PC-9 (cell line): ENCODE measurements around the gene EXTL1. TPM values are rescaled to one million over a fixed set of nuclear protein-coding genes. Genes with fewer than 3 reads are reported as not detected.

Source experiments
- BruUV-seq: library from RNA; stranded (reverse); fragments of 400-500 nt; replicated peaks from 2 replicates; lab custom pipeline; 2021; lab: Mats Ljungman, UMichigan
- CTCF ChIA-PET: fragments of 300-600 bp; sonication (Branson Sonifier 250); formaldehyde crosslinking; loops from one replicate; lab custom pipeline; 2022; ENCODE audit warnings: antibody characterized with exemption; lab: Charles Lee
- POLR2A ChIA-PET: fragments of 300-600 bp; sonication (Branson Sonifier 250); formaldehyde crosslinking; loops from one replicate; lab custom pipeline; 2022; ENCODE audit warnings: antibody characterized with exemption; ENCODE audit not compliant: unreplicated experiment; lab: Charles Lee
- DNase-seq, 2 experiments: peaks; one replicate each; pipeline versions ENCODE4 v3.0.0 to v3.0.0-alpha.2; 2015 to 2022; ENCODE audit warnings: mixed read lengths in 1 of 2
- H2AFZ ChIP-seq: fragments of 200-600 bp; sonication (generic); 2 replicates; pipeline ENCODE4 v1.8.1; 2017; ENCODE audit warnings: antibody characterized with exemption
- H3F3A ChIP-seq: fragments of 200-600 bp; sonication (generic); 2 replicates; pipeline ENCODE4 v1.8.1; 2017; ENCODE audit warnings: antibody characterized with exemption, mild to moderate bottlenecking, low read depth; ENCODE audit not compliant: insufficient read depth
- H3K27ac ChIP-seq: fragments of 200-600 bp; sonication (generic); 2 replicates; pipeline ENCODE4 v1.6.1; 2016; ENCODE audit warnings: mixed run types
- H3K27me3 ChIP-seq: fragments of 200-600 bp; sonication (generic); 2 replicates; pipeline ENCODE4 v1.6.1; 2016; ENCODE audit warnings: low read depth, mixed run types; ENCODE audit not compliant: insufficient read depth
- H3K36me3 ChIP-seq: fragments of 200-600 bp; sonication (generic); 2 replicates; pipeline ENCODE4 v1.6.1; 2016; ENCODE audit warnings: low read depth, mixed run types
- H3K4me1 ChIP-seq: fragments of 200-600 bp; sonication (generic); replicated peaks from 2 replicates; pipeline ENCODE4 v1.6.1; 2016; ENCODE audit warnings: mixed run types; ENCODE audit not compliant: insufficient read depth
- H3K4me2 ChIP-seq: fragments of 200-600 bp; sonication (generic); 2 replicates; pipeline ENCODE4 v1.6.1; 2017; ENCODE audit warnings: mixed run types
- H3K4me3 ChIP-seq: fragments of 200-600 bp; sonication (generic); 2 replicates; pipeline ENCODE4 v1.6.1; 2016; ENCODE audit warnings: mixed run types
- H3K79me2 ChIP-seq: fragments of 200-600 bp; sonication (generic); 2 replicates; pipeline ENCODE4 v1.6.1; 2017; ENCODE audit warnings: low read depth, mixed run types
- H3K9me2 ChIP-seq: fragments of 200-600 bp; sonication (generic); 2 replicates; pipeline ENCODE4 v1.8.1; 2017; ENCODE audit warnings: mild to moderate bottlenecking; ENCODE audit not compliant: insufficient read depth
- H3K9me3 ChIP-seq: fragments of 200-600 bp; sonication (generic); 2 replicates; pipeline ENCODE4 v1.8.1; 2016; ENCODE audit warnings: low read depth; ENCODE audit not compliant: insufficient read depth
- H4K20me1 ChIP-seq: fragments of 200-600 bp; sonication (generic); 2 replicates; pipeline ENCODE4 v1.8.1; 2017; ENCODE audit not compliant: insufficient read depth
- CTCF ChIP-seq: fragments of 200-600 bp; sonication (generic); conservative IDR thresholded peaks from 2 replicates; pipeline ENCODE4 v1.6.1; 2017; ENCODE audit warnings: mixed run types, antibody characterized with exemption, mild to moderate bottlenecking, moderate library complexity
- EZH2 ChIP-seq: fragments of 200-600 bp; sonication (generic); IDR thresholded peaks from 2 replicates; pipeline ENCODE4 v1.8.0; 2017; ENCODE audit warnings: antibody characterized with exemption, low read depth
- intact Hi-C: fragments of 100-400 bp; cut with micrococcal nuclease; formaldehyde crosslinking; loops from one replicate; pipeline ENCODE4 v1.10.0; 2022; ENCODE audit not compliant: unreplicated experiment
- total RNA-seq: library from RNA; stranded (reverse); gene quantifications from 2 replicates; pipeline ENCODE4 v1.2.3, GENCODE V29; 2021

EXTL1 gene
- total RNA-seq, 1 experiment from 2014 or later, result 0.13 TPM

DNA sequence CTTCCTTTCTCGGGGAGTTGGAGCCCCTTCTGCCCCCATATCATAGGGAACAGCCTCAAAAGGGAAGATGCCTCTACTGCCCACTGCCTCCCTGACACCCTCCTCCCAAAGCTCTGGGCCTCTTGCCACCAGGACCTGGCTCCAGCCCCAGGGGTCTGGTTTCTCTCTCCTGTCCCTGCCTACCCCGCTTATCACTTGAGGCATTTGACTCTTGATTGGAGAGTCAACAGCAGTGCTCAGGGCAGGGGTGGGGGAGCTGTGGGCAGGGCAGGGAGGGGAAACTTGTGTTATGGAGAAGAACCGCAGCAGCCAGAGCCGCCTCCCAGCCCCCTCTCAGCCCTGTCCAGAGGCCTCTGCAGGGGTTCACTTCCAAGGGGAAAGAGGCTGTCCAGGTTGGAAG is 45.3 kb downstream of the EXTL1 start:
- Histone ChIP-seq H3K36me3 (no peaks in the 10 kb centered on the region), H3F3A (no peaks in the 10 kb centered on the region), H3K9me3 (no peaks in the 10 kb centered on the region), H3K9me2 (no peaks in the 10 kb centered on the region), H3K79me2 (no peaks in the 10 kb centered on the region), H3K4me1 (peaks cover 7% of the 10 kb centered on the region; the same call in 1 of the 2 replicates), H2AFZ (no peak overlapping the region), H3K4me2 (no peak overlapping the region), H3K4me3 (no peak overlapping the region), H3K27ac (no peak overlapping the region), H4K20me1 (no peaks in the 10 kb centered on the region), H3K27me3 (no peaks in the 10 kb centered on the region)
- ChIA-PET POLR2A (no interaction called here), CTCF (no interaction called here)
- intact Hi-C loops, result no loop called here
- no TSS peak for BruUV-seq
- TF ChIP-seq EZH2 (no peak), CTCF (no peak)
- no peak for DNase-seq

- CTCF ChIA-PET, result no interaction called here
- Histone ChIP-seq H2AFZ (no peak within 1 kb of the TSS), H3K9me3 (no peaks in the 10 kb centered on the region), H3K4me3 (no peak within 1 kb of the TSS), H3K4me1 (peaks cover 7% of the 10 kb centered on the region; the same call in 1 of the 2 replicates), H3F3A (no peaks in the 10 kb centered on the region), H4K20me1 (no peaks in the 10 kb centered on the region), H3K79me2 (no peaks in the 10 kb centered on the region), H3K4me2 (no peak within 1 kb of the TSS), H3K36me3 (no peaks in the 10 kb centered on the region), H3K9me2 (no peaks in the 10 kb centered on the region), H3K27ac (no peak within 1 kb of the TSS), H3K27me3 (no peaks in the 10 kb centered on the region)
- intact Hi-C loops, result no loop called here
- POLR2A ChIA-PET, result no interaction called here
- TF ChIP-seq CTCF, result no peak
- TF ChIP-seq EZH2, result no peak
- BruUV-seq, result no TSS peak
- no peak for DNase-seq
Measured at GRCh38 chr1:26067432-26067911, 45.9 kb downstream of the EXTL1 start, which contains the start of gene TRIM63. Gene TRIM63 (minus strand): TSS chr1:26067630. CDS start chr1:26067494, 136 bp downstream.

GRCh38 chr1:26069941-26070295 is 48.3 kb downstream of the EXTL1 start:
- CTCF ChIA-PET, result no interaction called here
- BruUV-seq, result no TSS peak

More at GRCh38 chr1:26069941-26070295, 48.3 kb downstream of the EXTL1 start:
- Histone ChIP-seq H3F3A (no peaks in the 10 kb centered on the region), H2AFZ (no peak overlapping the region), H3K4me2 (no peak overlapping the region), H4K20me1 (no peaks in the 10 kb centered on the region), H3K9me2 (no peaks in the 10 kb centered on the region), H3K4me3 (no peak overlapping the region), H3K27me3 (no peaks in the 10 kb centered on the region), H3K79me2 (no peaks in the 10 kb centered on the region), H3K4me1 (no peaks in the 10 kb centered on the region; the same call in 1 of the 2 replicates), H3K36me3 (no peaks in the 10 kb centered on the region), H3K27ac (no peak overlapping the region), H3K9me3 (no peaks in the 10 kb centered on the region)
- POLR2A ChIA-PET, result no interaction called here
- intact Hi-C loops, result no loop called here
- no peak for DNase-seq
- TF ChIP-seq EZH2 (no peak), CTCF (no peak)
